ENCODE measurements around the gene MRRF. TPM values are rescaled to one million over a fixed set of nuclear protein-coding genes. Genes with fewer than 3 reads are reported as not detected.
A peak's percentile ranks its signal among the peaks of the same experiment; 100 is the strongest.

The MRRF gene
- total RNA-seq, 1 experiment from 2014 or later: 62.5 TPM

DNA sequence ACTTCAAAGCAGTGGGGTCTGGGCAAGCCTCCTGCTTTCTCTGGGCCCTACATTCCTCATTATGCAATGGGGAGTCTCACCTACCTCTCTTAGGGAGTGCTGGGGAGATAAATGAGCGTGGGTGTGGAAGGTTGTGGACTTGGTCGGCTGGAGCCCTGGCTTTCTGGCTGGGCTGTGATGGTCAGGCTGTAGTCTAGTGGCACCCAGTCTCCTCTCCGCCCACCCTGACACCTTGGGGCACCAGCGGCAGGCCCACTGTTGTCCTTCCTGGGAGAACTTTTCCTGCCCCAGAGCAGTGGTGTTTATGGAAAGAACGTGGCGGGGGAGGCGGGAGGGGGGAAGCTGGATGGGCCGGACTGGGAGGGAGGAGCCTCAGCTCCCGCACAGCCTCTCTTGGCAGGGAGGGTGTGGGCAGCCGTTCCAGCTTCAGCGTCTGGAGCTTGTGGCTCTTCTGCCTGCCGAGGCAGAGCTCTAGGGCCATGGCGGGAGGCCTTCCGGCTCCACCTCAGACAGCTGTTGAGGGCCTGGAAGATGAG, 110.3 kb downstream of the MRRF start:
- no peaks in the 10 kb centered on the region for H3K27me3 ChIP-seq
- H3K36me3 ChIP-seq: no peaks in the 10 kb centered on the region
- no peak overlapping the region for H3K4me3 ChIP-seq
- peak; percentile 33 for DNase-seq
- H3K9me3 ChIP-seq: peaks cover 8% of the 10 kb centered on the region

DNA sequence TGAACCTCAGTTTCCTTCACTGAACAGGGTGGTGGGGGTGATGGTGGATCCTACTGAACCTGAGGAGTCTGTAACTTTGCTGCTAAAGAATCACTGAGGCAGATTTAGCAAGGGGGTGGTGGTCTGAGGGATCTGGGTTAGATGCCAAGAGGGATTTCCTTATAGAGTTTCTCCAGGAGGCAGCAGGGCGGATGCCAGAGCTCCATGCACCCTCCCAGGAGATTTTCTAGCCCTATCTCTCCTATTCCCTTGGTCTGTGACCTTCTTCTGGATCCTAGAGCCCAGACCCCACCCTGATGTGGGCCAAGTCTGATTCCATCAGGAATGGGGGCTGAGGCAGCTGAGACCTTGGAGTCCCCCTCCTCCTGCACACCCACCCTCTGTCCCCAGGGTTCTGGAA, 112.1 kb downstream of the MRRF start:
- no peaks in the 10 kb centered on the region for H3K27me3 ChIP-seq
- no peak overlapping the region for H3K4me3 ChIP-seq
- peaks cover 9% of the 10 kb centered on the region for H3K9me3 ChIP-seq
- no peak for DNase-seq
- H3K36me3 ChIP-seq: no peaks in the 10 kb centered on the region

DNA sequence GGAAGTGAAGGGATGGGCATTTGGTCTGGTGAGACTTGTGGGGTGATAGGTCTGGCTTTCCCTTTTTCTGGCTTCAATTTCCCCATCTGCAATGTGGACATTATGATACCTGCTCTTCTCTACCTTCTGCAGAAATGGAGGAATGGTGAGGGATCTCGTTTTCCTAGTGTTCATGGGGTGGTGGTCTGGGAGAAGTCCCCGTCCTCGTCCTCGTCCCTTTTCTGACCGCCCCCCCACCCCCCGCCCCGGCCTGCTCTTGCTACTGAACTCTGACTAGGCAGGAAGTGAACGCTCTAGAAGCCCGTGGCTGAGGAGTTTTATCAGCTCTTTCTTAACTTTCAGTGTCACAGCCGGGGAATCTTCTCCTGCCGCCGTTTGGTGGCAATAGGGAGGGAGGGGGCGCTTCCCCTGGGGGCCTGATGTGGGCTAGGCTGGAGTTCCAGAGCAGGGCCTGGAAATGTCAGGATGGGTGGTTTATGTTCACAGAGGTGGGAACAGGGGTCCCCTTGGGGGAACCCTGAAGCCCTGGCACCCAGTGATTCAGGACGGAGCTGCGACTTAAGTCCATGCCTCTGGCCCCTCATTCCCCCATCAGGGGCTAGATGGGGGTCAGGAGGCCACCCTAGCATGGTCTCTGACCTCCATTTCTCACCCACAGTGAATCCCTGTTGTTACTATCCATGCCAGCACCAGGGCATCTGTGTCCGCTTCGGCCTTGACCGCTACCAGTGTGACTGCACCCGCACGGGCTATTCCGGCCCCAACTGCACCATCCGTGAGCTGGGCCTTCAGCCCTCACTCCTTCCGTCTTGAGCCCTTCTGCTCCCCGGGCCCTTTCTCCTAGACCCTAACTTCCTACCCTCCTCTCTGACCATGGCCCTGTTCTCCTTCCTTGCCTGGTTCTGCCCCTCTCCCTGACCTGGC, 112.8 kb downstream of the MRRF start:
- H3K4me3 ChIP-seq: no peak overlapping the region
- no peak for DNase-seq
- peaks cover 9% of the 10 kb centered on the region for H3K9me3 ChIP-seq
- no peaks in the 10 kb centered on the region for H3K27me3 ChIP-seq
- no peaks in the 10 kb centered on the region for H3K36me3 ChIP-seq

DNA sequence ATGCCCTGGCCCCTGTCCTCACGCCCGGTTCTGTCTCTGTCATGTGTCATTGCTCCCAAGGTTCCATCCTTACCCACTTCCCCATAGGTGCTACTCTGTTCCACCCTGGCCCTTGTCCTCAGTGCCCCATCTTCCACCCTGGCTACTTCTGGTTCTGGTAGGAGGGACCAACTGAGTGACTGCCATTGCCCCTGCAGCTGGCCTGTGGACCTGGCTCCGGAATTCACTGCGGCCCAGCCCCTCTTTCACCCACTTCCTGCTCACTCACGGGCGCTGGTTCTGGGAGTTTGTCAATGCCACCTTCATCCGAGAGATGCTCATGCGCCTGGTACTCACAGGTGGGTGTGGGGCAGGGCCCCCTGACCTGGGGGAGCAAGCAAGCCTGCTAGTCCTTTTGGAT, 113.6 kb downstream of the MRRF start:
- DNase-seq: no peak
- Histone ChIP-seq H3K36me3 (no peaks in the 10 kb centered on the region), H3K9me3 (peaks cover 9% of the 10 kb centered on the region), H3K4me3 (no peak overlapping the region), H3K27me3 (no peaks in the 10 kb centered on the region)

DNA sequence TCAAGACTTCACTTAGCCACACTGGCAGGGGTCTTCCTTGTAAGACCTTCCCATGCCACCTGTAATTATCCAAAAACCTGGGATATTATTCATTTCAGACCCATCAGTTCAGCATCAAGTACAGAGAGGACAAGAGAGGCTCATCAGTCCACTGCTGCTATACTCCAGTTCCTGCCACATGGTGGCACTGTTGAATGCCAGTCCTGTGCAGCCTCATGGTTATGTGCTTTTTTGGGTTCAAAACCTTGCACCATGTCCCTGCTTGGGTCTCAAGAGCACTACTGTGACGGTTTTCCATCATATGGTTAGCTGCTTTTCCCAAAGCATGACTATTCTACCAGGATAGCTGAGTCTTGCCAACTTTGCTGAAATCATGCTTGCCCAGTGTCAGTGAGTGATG, 114.7 kb downstream of the MRRF start:
- no peak for DNase-seq
- no peaks in the 10 kb centered on the region for H3K27me3 ChIP-seq
- H3K4me3 ChIP-seq: no peak overlapping the region
- H3K36me3 ChIP-seq: no peaks in the 10 kb centered on the region
- peaks cover 9% of the 10 kb centered on the region for H3K9me3 ChIP-seq

DNA sequence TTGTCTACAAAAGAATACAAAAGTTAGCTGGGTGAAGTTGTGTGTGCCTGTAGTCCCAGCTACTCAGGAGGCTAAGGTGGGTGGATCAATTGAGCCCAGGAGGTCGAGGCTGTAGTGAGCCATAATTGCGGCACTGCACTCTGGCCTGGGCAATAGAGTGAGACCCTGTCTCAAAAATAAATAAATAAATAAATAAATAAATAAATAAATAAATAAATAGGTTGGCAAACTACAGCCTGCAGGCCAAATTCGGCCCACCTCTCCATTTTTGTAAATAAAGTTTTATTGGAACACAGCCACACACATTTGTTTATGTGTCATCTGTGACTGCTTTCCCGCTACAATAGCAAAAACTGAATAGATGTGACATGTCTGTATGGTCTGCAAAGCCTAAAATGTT, 115.6 kb downstream of the MRRF start:
- Histone ChIP-seq H3K36me3 (no peaks in the 10 kb centered on the region), H3K9me3 (peaks cover 9% of the 10 kb centered on the region), H3K27me3 (no peaks in the 10 kb centered on the region), H3K4me3 (no peak overlapping the region)
- DNase-seq: no peak

Other genes with a start within 250 kb of the MRRF start
- gene TTLL11, start 171.6 kb upstream of the MRRF start, total RNA-seq (2014; rRNA removed; shearing (Covaris generic); ENCODE audit: low replicate concordance): 3.2 and 4.0 TPM in 2 replicates
- 44.8 and 68.0 TPM in 2 replicates for gene NDUFA8, start 105.1 kb upstream of the MRRF start, total RNA-seq (2014; rRNA removed; shearing (Covaris generic); ENCODE audit: low replicate concordance)
- gene MORN5, start 105.0 kb upstream of the MRRF start, total RNA-seq (2014; rRNA removed; shearing (Covaris generic); ENCODE audit: low replicate concordance): not detected in 2 replicates
- gene LHX6, start 35.9 kb upstream of the MRRF start, total RNA-seq (2014; rRNA removed; shearing (Covaris generic); ENCODE audit: low replicate concordance): not detected in 2 replicates
- gene RBM18, start within 50 bp of the MRRF start, total RNA-seq (2014; rRNA removed; shearing (Covaris generic); ENCODE audit: low replicate concordance): 8.1 and 10.8 TPM in 2 replicates
- not detected in 2 replicates for gene PTGS1, start 106.1 kb downstream of the MRRF start, total RNA-seq (2014; rRNA removed; shearing (Covaris generic); ENCODE audit: low replicate concordance)
- not detected in 2 replicates for gene OR1J1, start 213.0 kb downstream of the MRRF start, total RNA-seq (2014; rRNA removed; shearing (Covaris generic); ENCODE audit: low replicate concordance)
- not detected in 2 replicates for gene OR1J2, start 245.9 kb downstream of the MRRF start, total RNA-seq (2014; rRNA removed; shearing (Covaris generic); ENCODE audit: low replicate concordance)